SK-N-SH treated with all-trans-retinoic acid at 6 μM for 48 hours (cell line): ENCODE measurements around the gene FARP1.
"Not testable (repeated sequence)": the region's sequence is repeated elsewhere in the genome, so short reads cannot be mapped to it uniquely, and the experiment has no call there.

Source experiments
- BACH2 ChIP-seq: fragments of 250-450 bp; sonication (Bioruptor Pico); IDR thresholded peaks from 2 replicates; pipeline ENCODE4 v1.9.0; 2021; ENCODE audit warnings: mild to moderate bottlenecking, borderline replicate concordance
- OSR1 ChIP-seq: fragments of 250-450 bp; sonication (Bioruptor Pico); IDR thresholded peaks from 2 replicates; pipeline ENCODE4 v1.8.0; 2022; ENCODE audit warnings: moderate library complexity, mild to moderate bottlenecking, inconsistent platforms
- PATZ1 ChIP-seq: fragments of 250-450 bp; sonication (Bioruptor Pico); IDR thresholded peaks from 2 replicates; pipeline ENCODE4 v1.8.0; 2020; ENCODE audit warnings: mild to moderate bottlenecking, moderate library complexity, borderline replicate concordance
- RARB ChIP-seq: fragments of 250-450 bp; sonication (Bioruptor Pico); IDR thresholded peaks from 2 replicates; pipeline ENCODE4 v1.8.0; 2021; ENCODE audit warnings: mild to moderate bottlenecking, moderate library complexity
- SNAI2 ChIP-seq: fragments of 250-450 bp; sonication (Bioruptor Pico); IDR thresholded peaks from 2 replicates; pipeline ENCODE4 v1.5.0; 2020; ENCODE audit warnings: mild to moderate bottlenecking, moderate library complexity
- TCF4 ChIP-seq: fragments of 250-450 bp; sonication (Bioruptor Pico); IDR thresholded peaks from 2 replicates; pipeline ENCODE4 v1.8.0; 2021; ENCODE audit warnings: mild to moderate bottlenecking, moderate library complexity, borderline replicate concordance
- TOX ChIP-seq: fragments of 250-450 bp; sonication (Bioruptor Pico); IDR thresholded peaks from 2 replicates; pipeline ENCODE4 v1.8.0; 2021; ENCODE audit warnings: mild to moderate bottlenecking, moderate library complexity, borderline replicate concordance
- ZFP30 ChIP-seq: fragments of 450-650 bp; formaldehyde crosslinking; IDR thresholded peaks from 2 replicates; pipeline ENCODE4 v1.5.0; 2022; ENCODE audit warnings: mild to moderate bottlenecking, moderate library complexity

- TF ChIP-seq TOX (CRISPR knock-in tag); OSR1 (CRISPR knock-in tag); ZFP30; SNAI2 (CRISPR knock-in tag); RARB (CRISPR knock-in tag); TCF4; PATZ1 (CRISPR knock-in tag); BACH2 (CRISPR knock-in tag): not testable (repeated sequence)
These were observed 128.8 kb downstream of the FARP1 start for GRCh38 chr13:98271646-98272045.
